Activated CD4-positive, alpha-beta T cell treated with anti-CD3 and anti-CD28 coated beads for 36 hours (primary cell): ENCODE data around the gene SFRP4. TPM values are rescaled to one million over a fixed set of nuclear protein-coding genes. Genes with fewer than 3 reads are reported as not detected.

ENCODE experiments used
- ATAC-seq: fragments of 200-7000 bp; cut with Tn5 transposase; one replicate; pipeline ENCODE4 v1.10.0; 2021; ENCODE audit warnings: mild to moderate bottlenecking, moderate library complexity
- CTCF ChIA-PET: fragments of 350-600 bp; sonication (Branson Sonifier 250); formaldehyde crosslinking; loops from one replicate; lab custom pipeline; 2021; ENCODE audit warnings: antibody characterized with exemption; lab: Charles Lee
- POLR2A ChIA-PET: fragments of 350-600 bp; sonication (Branson Sonifier 250); formaldehyde crosslinking; loops from one replicate; lab custom pipeline; 2021; ENCODE audit warnings: antibody characterized with exemption, inconsistent platforms; lab: Charles Lee
- DNase-seq: peaks from one replicate; pipeline ENCODE4 v3.0.0-alpha.2; 2020
- H3K27ac Mint-ChIP-seq: one replicate; pipeline ENCODE4 v1.8.0; 2021; ENCODE audit warnings: mixed read lengths
- H3K27me3 Mint-ChIP-seq: one replicate; pipeline ENCODE4 v1.8.0; 2021; ENCODE audit warnings: mixed read lengths
- H3K36me3 Mint-ChIP-seq: one replicate; pipeline ENCODE4 v1.8.0; 2021; ENCODE audit warnings: low read depth, mixed read lengths
- H3K4me1 Mint-ChIP-seq: one replicate; pipeline ENCODE4 v1.8.0; 2021; ENCODE audit warnings: mixed read lengths
- H3K4me3 Mint-ChIP-seq: one replicate; pipeline ENCODE4 v1.8.0; 2021; ENCODE audit warnings: mild to moderate bottlenecking, moderate library complexity, mixed read lengths
- H3K9me3 Mint-ChIP-seq: one replicate; pipeline ENCODE4 v1.8.0; 2021; ENCODE audit warnings: low read depth, mixed read lengths
- intact Hi-C, 2 experiments: fragments of 100-400 bp; cut with DNase I in 1 of 2; cut with micrococcal nuclease in 1 of 2; formaldehyde crosslinking; loops; one replicate each; pipeline versions ENCODE4 v1.14.2 to v1.15.1; 2022 to 2024; cut with DNase I, micrococcal nuclease
- total RNA-seq, 2 experiments: library from RNA; stranded (reverse); gene quantifications; one replicate each; pipeline ENCODE4 v1.2.3, GENCODE V29; 2021

The SFRP4 gene
- total RNA-seq, 2 experiments from 2014 or later = not detected

DNA sequence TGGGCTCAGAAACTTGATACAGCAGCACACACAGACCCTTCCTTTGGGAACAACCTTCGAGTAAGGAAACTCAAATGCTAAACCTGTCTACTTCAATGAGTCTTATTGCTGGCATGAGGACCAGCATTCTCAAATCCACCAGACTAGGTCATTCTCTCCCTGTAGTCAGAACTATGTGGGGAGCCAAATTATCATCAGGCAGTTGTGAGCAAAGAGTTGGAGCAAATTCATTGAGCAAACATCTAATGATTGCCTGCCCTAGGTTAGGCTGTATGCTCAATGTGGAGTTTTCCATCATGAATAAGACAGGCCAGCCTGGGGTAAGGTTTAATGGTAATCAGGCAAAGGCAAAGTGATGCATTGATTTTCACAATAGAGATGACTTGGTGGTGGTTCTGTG is 7.4 kb upstream of the SFRP4 start:
- H3K27me3 Mint-ChIP-seq = peaks cover 32% of the 10 kb centered on the region
- no peak overlapping the region for H3K27ac Mint-ChIP-seq
- ChIA-PET POLR2A (no interaction called here), CTCF (no interaction called here)
- intact Hi-C loops = no loop called here
- DNase-seq (no peak), ATAC-seq (no peak)
- peaks cover 7% of the 10 kb centered on the region for H3K4me1 Mint-ChIP-seq
- peaks cover 10% of the 10 kb centered on the region for H3K9me3 Mint-ChIP-seq
- no peaks in the 10 kb centered on the region for H3K36me3 Mint-ChIP-seq
- H3K4me3 Mint-ChIP-seq = no peak overlapping the region

DNA sequence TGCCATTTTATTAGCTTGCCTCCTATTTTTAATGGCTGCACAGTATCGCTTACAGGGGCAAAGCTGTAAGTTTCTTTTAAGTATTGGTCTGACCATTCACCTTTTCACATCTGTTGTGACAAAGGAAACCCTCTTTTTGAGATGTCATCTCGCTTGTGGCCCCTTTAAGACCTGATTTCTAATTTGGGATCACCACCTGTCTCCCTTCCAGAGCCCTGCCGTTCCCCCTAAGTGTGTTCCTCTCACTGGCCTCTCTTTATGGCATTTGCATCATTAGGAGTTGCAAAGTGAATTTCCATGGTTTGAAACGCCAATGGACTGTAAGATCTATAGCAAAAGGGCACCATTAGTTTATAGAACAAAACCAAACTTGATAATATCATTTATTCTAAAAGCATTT is 5.3 kb upstream of the SFRP4 start:
- H3K9me3 Mint-ChIP-seq = peaks cover 10% of the 10 kb centered on the region
- CTCF ChIA-PET = interaction anchor here (1.1 to 1.2 kb wide), 2 partner anchors 151 to 294 kb away, joined by 3 to 4 read pairs; no protein-coding TSS in a partner anchor
- intact Hi-C loops = no loop called here
- H3K36me3 Mint-ChIP-seq = no peaks in the 10 kb centered on the region
- peak overlapping the region; percentile 65 for H3K4me3 Mint-ChIP-seq
- ATAC-seq = no peak
- no peak overlapping the region for H3K27ac Mint-ChIP-seq
- peaks cover 40% of the 10 kb centered on the region for H3K27me3 Mint-ChIP-seq
- POLR2A ChIA-PET = no interaction called here
- peaks cover 9% of the 10 kb centered on the region for H3K4me1 Mint-ChIP-seq
- DNase-seq = no peak

- Mint-ChIP-seq H3K4me1 (peaks cover 11% of the 10 kb centered on the region), H3K9me3 (peaks cover 6% of the 10 kb centered on the region), H3K27me3 (peaks cover 40% of the 10 kb centered on the region), H3K4me3 (peak overlapping the region; percentile 71), H3K36me3 (no peaks in the 10 kb centered on the region), H3K27ac (no peak overlapping the region)
- ATAC-seq (peak; percentile 71), DNase-seq (peak; percentile 50)
- CTCF ChIA-PET = interaction anchor here (0.8 to 1.1 kb wide), 2 partner anchors 152 to 295 kb away, joined by 3 read pairs; no protein-coding TSS in a partner anchor
- POLR2A ChIA-PET = no interaction called here
- intact Hi-C loops = no loop called here
Measured at GRCh38 chr7:37920849-37921805, 4.5 kb upstream of the SFRP4 start.

DNA sequence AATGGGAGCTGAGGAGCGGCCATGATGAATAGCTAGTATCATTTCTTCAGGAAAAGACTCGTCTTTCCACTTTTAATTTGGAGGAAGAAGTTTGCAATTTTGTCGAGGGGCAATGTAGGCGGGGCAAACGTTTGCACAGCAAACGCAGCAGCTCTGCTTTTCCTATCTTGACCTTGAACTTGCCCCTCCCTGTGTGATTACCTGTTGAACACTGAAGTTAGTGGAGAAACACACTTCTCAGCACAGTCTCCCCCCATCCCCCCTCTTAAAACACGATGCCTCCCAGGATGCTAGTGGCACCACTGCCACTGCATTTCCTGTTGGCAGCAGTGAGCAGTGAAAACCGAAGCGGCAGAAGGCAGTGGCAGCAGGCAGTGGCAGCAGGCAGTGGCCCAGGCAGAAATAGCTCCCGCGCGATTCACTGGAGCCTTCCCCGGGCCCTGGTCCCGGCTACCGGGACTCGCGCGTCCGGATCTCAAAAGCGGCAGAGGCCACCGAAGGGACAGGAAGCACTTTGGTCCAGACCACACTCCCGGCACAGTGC is 3.8 kb upstream of the SFRP4 start, which contains the start of gene EPDR1:
EPDR1 (plus strand) TSS at position 336 of the 544 bp plus-strand sequence. CDS start 300 bp downstream, outside the sequence.
- ChIA-PET POLR2A (no interaction called here), CTCF (interaction anchor here (0.8 to 1.1 kb wide), 2 partner anchors 152 to 295 kb away, joined by 3 read pairs; no protein-coding TSS in a partner anchor)
- intact Hi-C loops = no loop called here
- peaks cover 45% of the 10 kb centered on the region for H3K27me3 Mint-ChIP-seq
- H3K36me3 Mint-ChIP-seq = no peaks in the 10 kb centered on the region
- H3K4me3 Mint-ChIP-seq = peak within 1 kb of the TSS; percentile 71
- peak; percentile 73 for DNase-seq
- H3K27ac Mint-ChIP-seq = peak within 1 kb of the TSS; percentile 65
- ATAC-seq = peak; percentile 87
- H3K9me3 Mint-ChIP-seq = peaks cover 3% of the 10 kb centered on the region
- peaks cover 15% of the 10 kb centered on the region for H3K4me1 Mint-ChIP-seq

DNA sequence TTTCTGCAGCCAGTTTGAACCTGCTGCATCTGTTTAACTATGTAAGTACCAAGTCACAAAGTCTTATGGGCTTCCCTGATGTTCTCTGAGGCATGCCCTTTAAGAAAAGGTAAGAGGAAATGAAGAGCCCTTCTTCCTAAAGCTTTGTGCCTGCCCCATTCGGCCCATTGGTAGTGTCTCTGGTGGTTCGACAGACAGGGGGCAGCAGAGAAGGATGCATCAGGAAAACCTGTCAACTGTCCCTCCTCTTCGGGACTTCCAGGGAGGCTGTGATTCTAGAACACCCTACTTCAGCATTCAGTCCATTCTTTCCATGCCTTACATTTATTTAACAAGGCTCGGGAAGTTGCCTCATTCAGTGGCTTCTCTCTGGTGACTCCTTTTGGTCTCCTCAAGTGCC is 1.9 kb upstream of the SFRP4 start:
- H3K4me1 Mint-ChIP-seq = peaks cover 15% of the 10 kb centered on the region
- ATAC-seq (no peak), DNase-seq (no peak)
- H3K4me3 Mint-ChIP-seq = no peak overlapping the region
- POLR2A ChIA-PET = no interaction called here
- H3K27ac Mint-ChIP-seq = no peak overlapping the region
- CTCF ChIA-PET = interaction anchor here (0.6 to 4.3 kb wide), 5 partner anchors 9 to 192 kb away, joined by 3 to 19 read pairs (median 3); no protein-coding TSS in a partner anchor
- intact Hi-C loops = loop anchor here in 1 of 2 experiments (5.0 to 10.0 kb wide), 2 partner anchors 304 to 456 kb away; no protein-coding TSS in a partner anchor
- H3K27me3 Mint-ChIP-seq = peaks cover 55% of the 10 kb centered on the region
- H3K36me3 Mint-ChIP-seq = no peaks in the 10 kb centered on the region
- no peaks in the 10 kb centered on the region for H3K9me3 Mint-ChIP-seq

- Mint-ChIP-seq H3K36me3 (no peaks in the 10 kb centered on the region), H3K4me1 (peaks cover 13% of the 10 kb centered on the region), H3K4me3 (peak overlapping the region; percentile 35), H3K9me3 (no peaks in the 10 kb centered on the region), H3K27me3 (peaks cover 49% of the 10 kb centered on the region), H3K27ac (no peak overlapping the region)
- ChIA-PET CTCF (interaction anchor here (0.7 to 4.3 kb wide), 3 partner anchors 8 to 596 kb away, joined by 3 to 19 read pairs (median 5); no protein-coding TSS in a partner anchor), POLR2A (no interaction called here)
- no peak for ATAC-seq
- intact Hi-C loops = loop anchor here in 1 of 2 experiments (5.0 to 10.0 kb wide), 2 partner anchors 306 to 459 kb away; no protein-coding TSS in a partner anchor
- DNase-seq = peak; percentile 16
Measured at GRCh38 chr7:37916017-37916672, 472 bp downstream of the SFRP4 start.

- no peak overlapping the region for H3K27ac Mint-ChIP-seq
- ATAC-seq (peak; percentile 40), DNase-seq (no peak)
- no peak overlapping the region for H3K4me3 Mint-ChIP-seq
- no peaks in the 10 kb centered on the region for H3K9me3 Mint-ChIP-seq
- CTCF ChIA-PET = interaction anchor here (4.3 kb wide), 1 partner anchor 14 kb away, joined by 19 read pairs; no protein-coding TSS in a partner anchor
- H3K27me3 Mint-ChIP-seq = peaks cover 52% of the 10 kb centered on the region
- H3K4me1 Mint-ChIP-seq = peaks cover 12% of the 10 kb centered on the region
- POLR2A ChIA-PET = no interaction called here
- intact Hi-C loops = loop anchor here in 1 of 2 experiments (5.0 to 10.0 kb wide), 2 partner anchors 307 to 459 kb away; no protein-coding TSS in a partner anchor
- no peaks in the 10 kb centered on the region for H3K36me3 Mint-ChIP-seq
Measured at GRCh38 chr7:37915438-37915837, 1.2 kb downstream of the SFRP4 start.

DNA sequence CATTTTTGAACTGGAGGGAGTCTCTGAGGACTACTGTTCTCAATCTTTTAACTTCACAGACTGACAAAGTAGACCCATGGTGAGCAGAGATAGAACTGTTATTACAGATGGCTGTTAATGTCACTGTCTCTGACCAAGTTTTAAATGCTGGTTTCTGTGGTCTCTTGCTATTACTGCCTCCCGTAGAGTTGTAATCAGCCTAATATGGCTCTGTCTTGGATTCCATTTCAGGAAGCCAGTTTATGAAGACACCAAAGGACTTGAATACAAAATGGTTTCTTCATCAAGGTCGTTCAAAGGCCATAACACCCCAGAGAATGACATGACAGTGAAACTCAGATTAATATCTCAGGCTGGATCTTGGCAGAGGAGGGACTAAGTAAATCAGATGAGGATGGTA is 3.9 kb downstream of the SFRP4 start:
- H3K9me3 Mint-ChIP-seq = no peaks in the 10 kb centered on the region
- H3K27ac Mint-ChIP-seq = no peak overlapping the region
- H3K27me3 Mint-ChIP-seq = peaks cover 38% of the 10 kb centered on the region
- intact Hi-C loops = loop anchor here in 1 of 2 experiments (10.0 kb wide), 1 partner anchor 462 kb away; no protein-coding TSS in a partner anchor
- POLR2A ChIA-PET = no interaction called here
- no peaks in the 10 kb centered on the region for H3K36me3 Mint-ChIP-seq
- ATAC-seq = no peak
- CTCF ChIA-PET = interaction anchor here (1.1 kb wide), 1 partner anchor 19 kb away, joined by 3 read pairs; no protein-coding TSS in a partner anchor
- no peak for DNase-seq
- peaks cover 8% of the 10 kb centered on the region for H3K4me1 Mint-ChIP-seq
- no peak overlapping the region for H3K4me3 Mint-ChIP-seq

DNA sequence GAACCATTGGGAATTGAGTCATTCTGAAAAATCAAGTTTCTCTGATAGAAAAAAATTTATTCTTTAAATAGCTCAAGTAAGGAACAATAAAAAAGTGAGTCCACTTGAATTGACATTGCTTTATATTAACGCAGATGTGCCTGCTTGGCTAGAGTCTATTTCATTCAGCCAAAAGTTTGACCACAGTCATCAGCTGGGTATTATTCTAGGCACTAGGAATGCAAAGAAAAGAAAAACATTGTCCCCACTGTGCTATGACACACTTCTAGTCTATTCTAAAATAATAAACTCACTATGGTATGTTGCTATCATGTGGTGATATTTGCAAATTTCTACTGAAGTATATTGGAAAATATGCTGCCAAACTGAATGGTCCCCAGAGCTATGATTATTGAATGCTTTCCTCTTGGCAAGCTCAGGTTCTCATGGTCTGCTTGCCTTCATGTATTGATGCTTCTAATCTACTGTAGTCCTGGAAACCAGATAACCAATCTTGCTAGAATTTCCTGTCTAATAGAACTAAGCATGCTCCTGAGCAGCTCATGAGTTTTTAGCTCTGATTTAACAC is 8.3 kb downstream of the SFRP4 start:
- Mint-ChIP-seq H3K27ac (no peak overlapping the region), H3K27me3 (peaks cover 14% of the 10 kb centered on the region), H3K36me3 (no peaks in the 10 kb centered on the region), H3K4me3 (no peak overlapping the region), H3K9me3 (no peaks in the 10 kb centered on the region), H3K4me1 (no peaks in the 10 kb centered on the region)
- intact Hi-C loops = loop anchor here in 1 of 2 experiments (10.0 kb wide), 1 partner anchor 196 kb away; no protein-coding TSS in a partner anchor
- no peak for ATAC-seq
- POLR2A ChIA-PET = no interaction called here
- no peak for DNase-seq
- CTCF ChIA-PET = interaction anchor here (0.8 to 1.7 kb wide), 4 partner anchors 9 to 315 kb away, joined by 3 to 5 read pairs (median 3); partner anchors contain the start of gene SFRP4

- Mint-ChIP-seq H3K4me3 (no peak overlapping the region), H3K27me3 (peaks cover 4% of the 10 kb centered on the region), H3K27ac (no peak overlapping the region), H3K9me3 (no peaks in the 10 kb centered on the region), H3K36me3 (no peaks in the 10 kb centered on the region), H3K4me1 (no peaks in the 10 kb centered on the region)
- no peak for ATAC-seq
- no peak for DNase-seq
- ChIA-PET CTCF (interaction anchor here (0.6 to 3.2 kb wide), 17 partner anchors 8 to 740 kb away, joined by 3 to 19 read pairs (median 4); partner anchors contain the start of gene SFRP4), POLR2A (no interaction called here)
- intact Hi-C loops = loop anchor here (1.0 to 10.0 kb wide), 4 partner anchors 203 to 470 kb away; no protein-coding TSS in a partner anchor
Measured at GRCh38 chr7:37901890-37902524, 14.6 kb downstream of the SFRP4 start.
